Gastroesophageal sphincter (tissue), 3 donors: ENCODE measurements around the gene SSNA1.

Experiments used
- POLR2A ChIP-seq, 2 donors: fragments of 450-650 bp; IDR thresholded peaks; one replicate each; pipeline ENCODE4 v1.6.1; 2017; ENCODE audit warnings: antibody characterized with exemption in 2 of 2, mild to moderate bottlenecking in 2 of 2, moderate library complexity in 1 of 2
- POLR2AphosphoS5 ChIP-seq: sonication (generic); formaldehyde crosslinking; IDR thresholded peaks from one replicate; pipeline ENCODE4 v1.6.1; 2017; ENCODE audit warnings: antibody characterized with exemption
- TF ChIP-seq, protein P1 (sequence below), 4 experiments: fragments of 200-600 bp in 2 of 4; fragments of 450-650 bp in 2 of 4; sonication (generic) in 1 of 4; IDR thresholded peaks; one replicate each; pipeline ENCODE4 v1.5.1; 2017 to 2019; ENCODE audit warnings: antibody characterized with exemption in 4 of 4, mild to moderate bottlenecking in 2 of 4, moderate library complexity in 2 of 4

DNA sequence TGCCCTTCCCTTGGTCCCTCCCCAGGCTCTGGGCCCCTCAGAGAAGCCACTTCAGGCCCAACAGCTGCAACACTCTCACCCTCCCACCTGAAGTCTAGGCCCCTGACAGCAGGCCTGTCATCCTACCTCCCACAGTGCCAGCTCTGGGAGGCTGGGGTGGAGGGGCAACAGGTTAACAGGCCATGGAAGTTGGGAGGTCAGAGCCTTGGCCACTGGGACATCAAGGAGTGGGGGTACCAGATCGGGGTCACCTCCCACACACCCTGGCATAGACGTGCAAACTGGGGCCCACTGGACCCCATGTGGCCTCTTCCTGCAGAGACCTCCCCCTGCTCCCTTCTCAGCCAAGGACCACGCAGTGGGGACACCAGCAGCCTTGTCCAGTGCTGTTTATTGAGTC lies 2.8 kb downstream of the SSNA1 start:
- TF ChIP-seq POLR2A (IDR thresholded peaks at IDR 0.05) (no peak), POLR2AphosphoS5 (no peak)
- TF ChIP-seq, protein P1, sequence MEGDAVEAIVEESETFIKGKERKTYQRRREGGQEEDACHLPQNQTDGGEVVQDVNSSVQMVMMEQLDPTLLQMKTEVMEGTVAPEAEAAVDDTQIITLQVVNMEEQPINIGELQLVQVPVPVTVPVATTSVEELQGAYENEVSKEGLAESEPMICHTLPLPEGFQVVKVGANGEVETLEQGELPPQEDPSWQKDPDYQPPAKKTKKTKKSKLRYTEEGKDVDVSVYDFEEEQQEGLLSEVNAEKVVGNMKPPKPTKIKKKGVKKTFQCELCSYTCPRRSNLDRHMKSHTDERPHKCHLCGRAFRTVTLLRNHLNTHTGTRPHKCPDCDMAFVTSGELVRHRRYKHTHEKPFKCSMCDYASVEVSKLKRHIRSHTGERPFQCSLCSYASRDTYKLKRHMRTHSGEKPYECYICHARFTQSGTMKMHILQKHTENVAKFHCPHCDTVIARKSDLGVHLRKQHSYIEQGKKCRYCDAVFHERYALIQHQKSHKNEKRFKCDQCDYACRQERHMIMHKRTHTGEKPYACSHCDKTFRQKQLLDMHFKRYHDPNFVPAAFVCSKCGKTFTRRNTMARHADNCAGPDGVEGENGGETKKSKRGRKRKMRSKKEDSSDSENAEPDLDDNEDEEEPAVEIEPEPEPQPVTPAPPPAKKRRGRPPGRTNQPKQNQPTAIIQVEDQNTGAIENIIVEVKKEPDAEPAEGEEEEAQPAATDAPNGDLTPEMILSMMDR (IDR thresholded peaks at IDR 0.05) = no peak
